B cell (primary cell): ENCODE measurements around the gene MAST2. TPM values are rescaled to one million over a fixed set of nuclear protein-coding genes. Genes with fewer than 3 reads are reported as not detected.
"Not testable (repeated sequence)": the region's sequence is repeated elsewhere in the genome, so short reads cannot be mapped to it uniquely, and the experiment has no call there.

Experiments
- ATAC-seq: fragments of 200-7000 bp; cut with Tn5 transposase; one replicate; pipeline ENCODE4 v1.10.0; 2021; ENCODE audit warnings: low read depth, mild to moderate bottlenecking, moderate number of reproducible peaks, moderate library complexity
- CTCF ChIA-PET: fragments of 350-600 bp; sonication (Branson Sonifier 250); formaldehyde crosslinking; loops from one replicate; lab custom pipeline; 2021; ENCODE audit warnings: antibody characterized with exemption, inconsistent platforms; lab: Charles Lee
- POLR2A ChIA-PET: fragments of 350-600 bp; sonication (Branson Sonifier 250); formaldehyde crosslinking; loops from one replicate; lab custom pipeline; 2021; ENCODE audit warnings: antibody characterized with exemption; lab: Charles Lee
- DNase-seq: peaks from one replicate; pipeline ENCODE4 v3.0.0; 2013
- H2AFZ ChIP-seq: 2 replicates; pipeline ENCODE4 v1.6.1; 2012; ENCODE audit warnings: mild to moderate bottlenecking, low read depth, low read length; ENCODE audit not compliant: insufficient read depth, poor library complexity, severe bottlenecking
- H3K27ac ChIP-seq, 2 donors: 1 replicate in 1 of 2; 2 replicates in 1 of 2; pipeline ENCODE4 v1.5.1; 2012 to 2013; ENCODE audit warnings: low read length in 2 of 2, mild to moderate bottlenecking in 2 of 2, moderate library complexity in 1 of 2
- H3K27me3 ChIP-seq, 4 experiments: fragments of 200-600 bp in 1 of 4; sonication (generic) in 1 of 4; replicated peaks in 1 of 4; 1 replicate in 2 of 4; 2 replicates in 2 of 4; pipeline versions ENCODE4 v1.6.1 to v1.7.0; 2013 to 2016; ENCODE audit warnings: low read length in 3 of 4, mild to moderate bottlenecking in 2 of 4, mixed read lengths in 1 of 4, moderate library complexity in 1 of 4; ENCODE audit not compliant: insufficient read depth in 4 of 4, control insufficient read depth in 3 of 4; ENCODE audit errors: control extremely low read depth in 1 of 4
- H3K36me3 ChIP-seq, 2 experiments: replicated peaks in 1 of 2; 1 replicate in 1 of 2; 2 replicates in 1 of 2; pipeline versions ENCODE4 v1.6.1 to v1.7.1; 2013; ENCODE audit warnings: low read length in 1 of 2; ENCODE audit not compliant: insufficient read depth in 2 of 2, control insufficient read depth in 1 of 2; ENCODE audit errors: control extremely low read depth in 1 of 2, extremely low read depth in 1 of 2
- H3K4me1 ChIP-seq, 2 donors: fragments of 200-600 bp in 1 of 2; sonication (generic) in 1 of 2; 1 replicate in 1 of 2; 2 replicates in 1 of 2; pipeline versions ENCODE4 v1.5.1 to v1.6.1; 2013 to 2017; ENCODE audit warnings: low read length in 2 of 2; ENCODE audit not compliant: control insufficient read depth in 2 of 2, insufficient read depth in 2 of 2
- H3K4me2 ChIP-seq: replicated peaks from 2 replicates; pipeline ENCODE3; 2012; ENCODE audit warnings: mild to moderate bottlenecking, low read depth, low read length; ENCODE audit not compliant: poor library complexity, severe bottlenecking
- H3K4me3 ChIP-seq, 5 experiments: fragments of 200-600 bp in 1 of 5; sonication (generic) in 1 of 5; 1 replicate in 3 of 5; 2 replicates in 2 of 5; pipeline versions ENCODE4 v1.5.1 to v1.7.0; 2011 to 2016; ENCODE audit warnings: low read length in 4 of 5, mild to moderate bottlenecking in 4 of 5, low read depth in 2 of 5, control low read depth in 1 of 5, moderate library complexity in 1 of 5; ENCODE audit not compliant: insufficient read depth in 1 of 5; ENCODE audit errors: control extremely low read depth in 1 of 5, extremely low read depth in 1 of 5
- H3K79me2 ChIP-seq: fragments of 200-600 bp; sonication (generic); one replicate; pipeline ENCODE4 v1.6.0; 2016; ENCODE audit warnings: low read length; ENCODE audit not compliant: control insufficient read depth, insufficient read depth
- H3K9ac ChIP-seq: fragments of 200-600 bp; sonication (generic); 2 replicates; pipeline ENCODE4 v1.6.1; 2017; ENCODE audit warnings: mild to moderate bottlenecking, low read length, moderate library complexity
- H3K9me3 ChIP-seq, 3 donors: one replicate each; pipeline versions ENCODE4 v1.6.1 to v1.7.1; 2013; ENCODE audit warnings: low read length in 2 of 3; ENCODE audit not compliant: control insufficient read depth in 2 of 3, insufficient read depth in 1 of 3; ENCODE audit errors: control extremely low read depth in 1 of 3
- H4K20me1 ChIP-seq: 2 replicates; pipeline ENCODE4 v1.6.0; 2012; ENCODE audit warnings: mild to moderate bottlenecking, low read length; ENCODE audit not compliant: insufficient read depth, control insufficient read depth, poor library complexity, severe bottlenecking
- H3K27ac Mint-ChIP-seq: one replicate; pipeline ENCODE4 v1.8.0; 2021; ENCODE audit warnings: mixed read lengths
- H3K27me3 Mint-ChIP-seq: one replicate; pipeline ENCODE4 v1.8.0; 2021; ENCODE audit warnings: mixed read lengths
- H3K4me1 Mint-ChIP-seq: one replicate; pipeline ENCODE4 v1.8.0; 2021; ENCODE audit warnings: mixed read lengths
- H3K4me3 Mint-ChIP-seq: one replicate; pipeline ENCODE4 v1.8.0; 2021; ENCODE audit warnings: mixed read lengths
- H3K9me3 Mint-ChIP-seq: one replicate; pipeline ENCODE4 v1.8.0; 2022; ENCODE audit warnings: mixed read lengths; ENCODE audit not compliant: insufficient read depth
- CTCF ChIP-seq: fragments of 200-600 bp; IDR thresholded peaks from one replicate; pipeline ENCODE4 v1.8.0; 2022; ENCODE audit warnings: antibody characterized with exemption, mild to moderate bottlenecking
- EZH2 ChIP-seq: IDR thresholded peaks from 2 replicates; pipeline ENCODE4 v1.6.1; 2012; ENCODE audit warnings: borderline replicate concordance, low read depth, mild to moderate bottlenecking, moderate library complexity, low read length; ENCODE audit not compliant: insufficient read depth, poor library complexity, severe bottlenecking
- WGBS: methylation state at CpG from one replicate; pipeline ENCODE4 v1.1.5; 2013; ENCODE audit warnings: missing lambda C conversion rate; ENCODE audit not compliant: insufficient coverage; 5-methylcytosine and 5-hydroxymethylcytosine counted together
- intact Hi-C: fragments of 100-400 bp; cut with micrococcal nuclease; formaldehyde crosslinking; loops from one replicate; pipeline ENCODE4 v1.10.0; 2022
- polyA plus RNA-seq: library from polyadenylated mRNA; depleted of rRNA; stranded (reverse); fragments of >200 nt; gene quantifications from 2 replicates; pipeline ENCODE4 v1.2.3, GENCODE V29; 2012
- total RNA-seq, 2 donors: library from RNA; stranded (reverse); fragments of 120-200 nt in 1 of 2; gene quantifications; 1 replicate in 1 of 2; 2 replicates in 1 of 2; pipeline versions ENCODE4 v1.2.3 to v1.2.4, GENCODE V29; 2013 to 2022

MAST2 gene
- total and polyA plus RNA-seq, 2 donors (not counting 1 experiment from before 2014, with no cell fraction given): 12.5 to 23.3 TPM

DNA sequence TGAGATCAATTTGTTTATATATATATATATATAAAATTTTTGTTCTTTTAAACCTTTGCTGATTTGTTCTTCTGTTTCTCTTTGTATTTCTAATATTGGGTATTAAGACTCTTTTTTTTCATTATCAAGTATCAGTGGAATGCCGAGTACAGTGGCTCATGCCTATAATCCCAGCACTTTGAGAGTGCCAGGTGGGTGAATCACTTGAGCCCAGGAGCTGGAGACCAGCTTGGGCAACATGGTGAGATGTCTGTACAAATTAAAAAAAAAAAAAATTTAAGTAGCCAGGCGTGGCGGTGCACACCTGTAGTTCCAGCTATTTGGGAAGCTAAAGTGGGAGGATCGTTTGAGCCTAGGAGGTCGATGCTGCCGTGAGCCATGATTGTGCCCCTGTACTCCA, 67.1 kb downstream of the MAST2 start:
- no peaks in the 10 kb centered on the region for H4K20me1 ChIP-seq
- H3K4me1 ChIP-seq: no peaks in the 10 kb centered on the region
- peaks cover 0 to 7% (median 0%) of the 10 kb centered on the region in 4 experiments for H3K27me3 ChIP-seq
- POLR2A ChIA-PET: no interaction called here
- no peak overlapping the region for H3K4me3 ChIP-seq
- TF ChIP-seq EZH2: no peak
- no peak for TF ChIP-seq CTCF
- DNase-seq (no peak), ATAC-seq (no peak)
- Mint-ChIP-seq H3K4me3 (no peak overlapping the region), H3K27me3 (no peaks in the 10 kb centered on the region), H3K27ac (no peak overlapping the region), H3K4me1 (no peaks in the 10 kb centered on the region), H3K9me3 (no peaks in the 10 kb centered on the region)
- H3K4me2 ChIP-seq: no peak overlapping the region
- no peaks in the 10 kb centered on the region for H3K36me3 ChIP-seq
- intact Hi-C loops: no loop called here
- CTCF ChIA-PET: no interaction called here
- no peak overlapping the region for H3K27ac ChIP-seq
- H2AFZ ChIP-seq: no peak overlapping the region
- no peaks in the 10 kb centered on the region for H3K79me2 ChIP-seq
- H3K9ac ChIP-seq: no peak overlapping the region
- WGBS: 100% methylated on average over 3 of the region's 6 CpGs
- no peaks in the 10 kb centered on the region for H3K9me3 ChIP-seq

- DNase-seq, H3K4me1 ChIP-seq, POLR2A ChIA-PET, H3K36me3 ChIP-seq, H3K4me2 ChIP-seq, H2AFZ ChIP-seq, H3K27ac Mint-ChIP-seq, H3K4me3 ChIP-seq, ATAC-seq, CTCF ChIA-PET, intact Hi-C loops, H3K27ac ChIP-seq, H3K27me3 Mint-ChIP-seq, H4K20me1 ChIP-seq, H3K9me3 ChIP-seq, H3K79me2 ChIP-seq, H3K4me3 Mint-ChIP-seq, H3K4me1 Mint-ChIP-seq, H3K9me3 Mint-ChIP-seq, H3K9ac ChIP-seq: not testable (repeated sequence)
- H3K27me3 ChIP-seq: peaks cover 0 to 21% (median 5%) of the 10 kb centered on the region in 4 experiments
- 99% methylated on average over 10 of the region's 14 CpGs for WGBS
Observed at GRCh38 chr1:45872173-45872801, 68.9 kb downstream of the MAST2 start.
